Esophagus squamous epithelium (tissue), 5 donors: ENCODE data around the gene NLRC5. TPM values are rescaled to one million over a fixed set of nuclear protein-coding genes. Genes with fewer than 3 reads are reported as not detected.

Experiments used
- DNase-seq: peaks from one replicate; lab custom pipeline; 2025; lab: John Stamatoyannopoulos, UW
- H3K27ac ChIP-seq, 4 donors: fragments of 200-600 bp; sonication (generic); one replicate each; pipeline ENCODE4 v1.5.1; 2016 to 2019; ENCODE audit warnings: mild to moderate bottlenecking in 1 of 4
- H3K27me3 ChIP-seq, 4 donors: fragments of 200-600 bp; sonication (generic); 1 replicate in 3 of 4; 2 replicates in 1 of 4; pipeline versions ENCODE4 v1.5.1 to v1.6.0; 2017 to 2021; ENCODE audit warnings: antibody characterized with exemption in 1 of 4
- H3K36me3 ChIP-seq, 3 donors: fragments of 200-600 bp; sonication (generic); one replicate each; pipeline ENCODE4 v1.5.1; 2016 to 2019
- H3K4me1 ChIP-seq, 3 donors: fragments of 200-600 bp; sonication (generic); one replicate each; pipeline ENCODE4 v1.5.1; 2017 to 2019
- H3K4me3 ChIP-seq, 4 donors: fragments of 200-600 bp; sonication (generic); 1 replicate in 3 of 4; 2 replicates in 1 of 4; pipeline ENCODE4 v1.5.1; 2016 to 2019; ENCODE audit warnings: mild to moderate bottlenecking in 2 of 4, moderate library complexity in 1 of 4
- H3K9me3 ChIP-seq, 3 donors: fragments of 200-600 bp; sonication (generic); one replicate each; pipeline ENCODE4 v1.5.1; 2016 to 2019
- POLR2A ChIP-seq, 4 donors: fragments of 450-650 bp; IDR thresholded peaks; one replicate each; pipeline ENCODE4 v1.6.1; 2017; ENCODE audit warnings: antibody characterized with exemption in 4 of 4, mild to moderate bottlenecking in 4 of 4, moderate library complexity in 3 of 4
- WGBS, 2 donors: methylation state at CpG; one replicate each; pipeline ENCODE4 v1.1.5; 2018; 5-methylcytosine and 5-hydroxymethylcytosine counted together
- intact Hi-C: fragments of 100-400 bp; cut with DNase I; formaldehyde crosslinking; loops from one replicate; pipeline ENCODE4 v1.15.0; 2022
- total RNA-seq, 4 donors: library from RNA; depleted of rRNA; stranded (reverse); fragments of >200 nt; gene quantifications; one replicate each; pipeline ENCODE4 v1.1.0, GENCODE V29; 2016
- TF ChIP-seq, protein P1 (sequence below), 6 experiments: fragments of 450-650 bp in 4 of 6; fragments of 200-600 bp in 2 of 6; sonication (generic) in 2 of 6; IDR thresholded peaks; one replicate each; pipeline ENCODE4 v1.5.1; 2016 to 2019; ENCODE audit warnings: antibody characterized with exemption in 6 of 6, mild to moderate bottlenecking in 4 of 6, moderate library complexity in 4 of 6
- donor health status: DM: yes; HTN: yes; CAD: no.

NLRC5 gene
- total RNA-seq, 4 donors from 2014 or later = 7.7 to 25.2 (median 14.1) TPM

DNA sequence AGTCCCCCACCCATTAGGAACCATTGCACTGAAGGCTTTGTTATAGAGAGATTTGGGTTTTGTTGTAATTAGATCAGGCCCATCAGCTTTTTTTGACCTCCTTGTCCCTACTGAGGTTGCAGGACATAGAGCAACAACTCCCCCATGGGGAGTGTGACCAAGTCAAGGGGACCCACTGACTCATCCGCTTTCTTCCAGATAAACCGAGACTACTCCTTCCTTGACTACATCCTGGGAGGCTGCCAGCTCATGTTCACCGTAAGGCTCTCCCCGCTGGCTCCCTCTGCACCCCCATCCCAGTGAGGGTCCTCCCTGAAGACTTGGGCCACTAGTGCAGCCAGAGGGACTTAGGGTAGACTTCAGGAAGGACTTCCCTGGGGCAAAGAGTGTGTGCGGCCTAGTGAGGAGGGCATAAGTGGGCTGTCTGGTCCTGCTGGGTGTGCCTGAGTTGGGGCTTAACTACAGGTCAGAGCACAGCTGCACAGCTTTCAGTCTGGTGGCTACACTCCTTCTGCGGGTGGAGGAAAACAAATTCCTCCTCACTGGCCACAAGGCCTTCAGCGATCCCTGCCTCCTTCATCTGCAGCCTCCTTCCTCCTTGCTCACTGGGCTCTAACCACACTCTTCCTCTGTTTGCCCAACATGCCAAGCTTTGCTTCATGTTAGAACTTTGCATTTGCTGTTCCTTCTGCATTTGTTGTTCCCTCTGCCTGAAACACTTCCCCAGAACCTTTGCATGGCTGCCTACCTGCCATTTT, 134.0 kb downstream of the NLRC5 start:
- TF ChIP-seq, protein P1, sequence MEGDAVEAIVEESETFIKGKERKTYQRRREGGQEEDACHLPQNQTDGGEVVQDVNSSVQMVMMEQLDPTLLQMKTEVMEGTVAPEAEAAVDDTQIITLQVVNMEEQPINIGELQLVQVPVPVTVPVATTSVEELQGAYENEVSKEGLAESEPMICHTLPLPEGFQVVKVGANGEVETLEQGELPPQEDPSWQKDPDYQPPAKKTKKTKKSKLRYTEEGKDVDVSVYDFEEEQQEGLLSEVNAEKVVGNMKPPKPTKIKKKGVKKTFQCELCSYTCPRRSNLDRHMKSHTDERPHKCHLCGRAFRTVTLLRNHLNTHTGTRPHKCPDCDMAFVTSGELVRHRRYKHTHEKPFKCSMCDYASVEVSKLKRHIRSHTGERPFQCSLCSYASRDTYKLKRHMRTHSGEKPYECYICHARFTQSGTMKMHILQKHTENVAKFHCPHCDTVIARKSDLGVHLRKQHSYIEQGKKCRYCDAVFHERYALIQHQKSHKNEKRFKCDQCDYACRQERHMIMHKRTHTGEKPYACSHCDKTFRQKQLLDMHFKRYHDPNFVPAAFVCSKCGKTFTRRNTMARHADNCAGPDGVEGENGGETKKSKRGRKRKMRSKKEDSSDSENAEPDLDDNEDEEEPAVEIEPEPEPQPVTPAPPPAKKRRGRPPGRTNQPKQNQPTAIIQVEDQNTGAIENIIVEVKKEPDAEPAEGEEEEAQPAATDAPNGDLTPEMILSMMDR (IDR thresholded peaks at IDR 0.05) = no peak
- TF ChIP-seq POLR2A (IDR thresholded peaks at IDR 0.05) = no peak
- Histone ChIP-seq H3K27ac (no peak overlapping the region), H3K36me3 (peaks cover 0 to 81% (median 0%) of the 10 kb centered on the region in 3 donors), H3K4me1 (no peaks in the 10 kb centered on the region), H3K27me3 (no peaks in the 10 kb centered on the region), H3K9me3 (no peaks in the 10 kb centered on the region), H3K4me3 (no peak overlapping the region)
- no peak for DNase-seq
- WGBS, 2 donors = 85 to 93% methylated on average over 4 to 5 of the region's 7 CpGs
- intact Hi-C loops = no loop called here

DNA sequence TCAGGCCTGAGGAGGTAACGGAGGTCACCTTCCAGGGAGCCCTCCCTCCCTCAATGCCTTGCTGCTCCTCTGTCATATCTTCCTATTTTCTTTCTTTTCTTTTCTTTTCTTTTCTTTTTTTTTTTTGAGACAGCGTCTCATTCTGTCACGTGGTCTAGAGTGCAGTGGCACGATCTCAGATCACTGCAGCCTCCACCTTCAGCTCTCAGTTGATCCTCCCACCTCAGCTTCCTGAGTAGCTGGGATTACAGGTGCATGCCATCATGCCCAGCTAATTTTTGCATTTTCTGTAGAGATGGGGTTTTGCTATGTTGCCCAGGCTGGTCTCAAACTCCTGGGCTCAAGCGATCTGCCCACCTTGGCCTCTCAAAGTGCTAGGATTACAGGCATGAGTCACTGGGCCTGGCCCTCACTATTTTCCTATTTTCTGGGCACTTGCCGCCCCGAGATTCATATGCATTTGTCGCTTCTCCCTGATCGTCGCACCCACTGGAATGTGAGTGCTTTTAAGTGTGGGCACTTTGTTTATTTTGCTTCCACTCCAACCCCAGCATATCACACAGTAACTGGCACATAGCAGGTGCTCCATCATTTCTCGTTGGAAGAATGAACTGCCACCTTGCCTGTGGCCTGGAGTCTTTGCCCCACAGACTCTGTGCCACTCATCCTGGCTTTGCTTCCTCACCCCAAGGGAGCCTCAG, 134.8 kb downstream of the NLRC5 start:
- Histone ChIP-seq H3K27ac (no peak overlapping the region), H3K9me3 (no peaks in the 10 kb centered on the region), H3K27me3 (no peaks in the 10 kb centered on the region), H3K4me3 (no peak overlapping the region), H3K36me3 (peaks cover 0 to 81% (median 0%) of the 10 kb centered on the region in 3 donors), H3K4me1 (no peaks in the 10 kb centered on the region)
- intact Hi-C loops = no loop called here
- 79 to 80% methylated on average over 11 of the region's 11 CpGs for WGBS, 2 donors
- no peak for TF ChIP-seq POLR2A (IDR thresholded peaks at IDR 0.05)
- TF ChIP-seq, protein P1 (IDR thresholded peaks at IDR 0.05) = no peak
- DNase-seq = no peak

DNA sequence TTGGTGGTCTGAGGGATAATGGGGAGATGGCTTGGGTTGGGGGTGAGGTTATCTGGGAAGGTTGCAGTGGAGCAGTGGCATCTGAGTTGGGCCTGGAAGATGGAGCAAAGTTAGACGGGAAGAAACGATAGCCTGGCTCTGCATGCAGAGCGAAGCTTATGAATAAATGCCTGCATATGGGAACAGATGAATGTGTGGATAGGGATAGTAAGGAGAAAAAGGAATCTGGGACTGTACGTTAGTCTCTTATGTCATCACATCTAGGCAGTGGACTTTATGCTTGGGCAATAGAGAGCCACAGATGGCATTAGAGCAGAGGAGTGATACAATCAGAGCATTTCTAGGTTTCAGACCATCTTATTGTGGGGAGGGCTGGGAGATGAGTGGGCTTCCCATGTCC, 136.0 kb downstream of the NLRC5 start:
- peaks cover 0 to 71% (median 0%) of the 10 kb centered on the region in 3 donors for H3K36me3 ChIP-seq
- H3K4me1 ChIP-seq = no peaks in the 10 kb centered on the region
- no peak overlapping the region for H3K27ac ChIP-seq
- WGBS, 2 donors = 89 to 95% methylated on average over 4 of the region's 4 CpGs
- intact Hi-C loops = no loop called here
- H3K27me3 ChIP-seq = no peaks in the 10 kb centered on the region
- no peaks in the 10 kb centered on the region for H3K9me3 ChIP-seq
- H3K4me3 ChIP-seq = no peak overlapping the region
- no peak for DNase-seq
- no peak for TF ChIP-seq POLR2A (IDR thresholded peaks at IDR 0.05)
- TF ChIP-seq, protein P1 (IDR thresholded peaks at IDR 0.05) = no peak

DNA sequence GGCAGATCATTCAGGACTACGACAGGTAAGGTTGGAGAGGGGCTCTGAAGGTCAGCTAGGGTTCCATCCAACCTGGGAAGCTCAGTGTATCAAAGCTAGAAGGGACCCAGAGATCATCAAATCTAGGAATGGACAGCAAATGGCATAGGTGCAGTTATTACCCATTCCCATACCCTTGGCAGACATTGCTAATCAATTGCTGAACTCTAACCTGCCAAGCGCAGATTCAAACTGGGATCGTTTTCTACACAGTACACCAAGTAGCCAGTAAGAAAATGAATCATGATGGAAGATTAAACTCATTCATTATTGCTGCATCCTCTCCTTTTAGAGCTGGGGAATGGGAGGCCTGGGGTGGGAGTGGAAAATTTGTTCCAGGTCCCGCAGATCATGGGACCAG, 136.6 kb downstream of the NLRC5 start:
- TF ChIP-seq POLR2A (IDR thresholded peaks at IDR 0.05) = no peak
- TF ChIP-seq, protein P1 (IDR thresholded peaks at IDR 0.05) = no peak
- Histone ChIP-seq H3K36me3 (peaks cover 0 to 65% (median 0%) of the 10 kb centered on the region in 3 donors), H3K27me3 (no peaks in the 10 kb centered on the region), H3K4me3 (no peak overlapping the region), H3K4me1 (no peaks in the 10 kb centered on the region), H3K27ac (no peak overlapping the region), H3K9me3 (no peaks in the 10 kb centered on the region)
- intact Hi-C loops = no loop called here
- WGBS, 2 donors = 91 to 94% methylated on average over 4 of the region's 4 CpGs
- no peak for DNase-seq

DNA sequence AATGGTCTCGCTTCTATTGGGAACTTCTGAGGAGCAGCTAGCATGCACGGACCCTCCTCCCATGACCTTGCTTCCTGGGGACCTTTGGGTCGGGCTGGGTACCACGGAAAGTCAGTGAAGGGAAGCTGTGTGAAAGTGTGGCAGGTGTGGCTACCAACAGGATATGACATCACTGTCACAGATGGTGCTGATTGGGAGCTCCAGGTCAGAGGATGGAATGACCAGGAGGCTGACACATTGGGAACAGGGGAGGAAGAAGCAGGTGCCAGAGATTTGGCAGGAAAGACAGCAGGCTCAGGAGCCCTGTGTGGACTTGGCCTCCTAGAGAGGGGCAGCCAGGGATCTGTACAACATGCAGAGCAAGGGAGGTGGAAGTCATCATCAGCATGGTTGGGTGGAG, 137.1 kb downstream of the NLRC5 start:
- Histone ChIP-seq H3K4me3 (no peak overlapping the region), H3K27ac (no peak overlapping the region), H3K27me3 (no peaks in the 10 kb centered on the region), H3K36me3 (peaks cover 0 to 61% (median 0%) of the 10 kb centered on the region in 3 donors), H3K9me3 (no peaks in the 10 kb centered on the region), H3K4me1 (no peaks in the 10 kb centered on the region)
- TF ChIP-seq, protein P1 (IDR thresholded peaks at IDR 0.05) = no peak
- TF ChIP-seq POLR2A (IDR thresholded peaks at IDR 0.05) = no peak
- 67% methylated on average over 4 of the region's 4 CpGs; no CpG with 5 or more reads in 1 of the 2 donors for WGBS, 2 donors
- intact Hi-C loops = no loop called here
- DNase-seq = no peak
